Tibial nerve (tissue), 3 donors: ENCODE data around the gene TMEM179B.

Source experiments
- CTCF ChIP-seq, 5 experiments: fragments of 200-600 bp in 3 of 5; fragments of 450-650 bp in 2 of 5; sonication (generic) in 3 of 5; IDR thresholded peaks; one replicate each; pipeline ENCODE4 v1.5.1; 2016 to 2019; ENCODE audit warnings: antibody characterized with exemption in 5 of 5, mild to moderate bottlenecking in 3 of 5, moderate library complexity in 2 of 5
- POLR2A ChIP-seq, 2 donors: fragments of 450-650 bp; IDR thresholded peaks; one replicate each; pipeline ENCODE4 v1.6.1; 2017; ENCODE audit warnings: antibody characterized with exemption in 2 of 2, mild to moderate bottlenecking in 2 of 2, moderate library complexity in 2 of 2

DNA sequence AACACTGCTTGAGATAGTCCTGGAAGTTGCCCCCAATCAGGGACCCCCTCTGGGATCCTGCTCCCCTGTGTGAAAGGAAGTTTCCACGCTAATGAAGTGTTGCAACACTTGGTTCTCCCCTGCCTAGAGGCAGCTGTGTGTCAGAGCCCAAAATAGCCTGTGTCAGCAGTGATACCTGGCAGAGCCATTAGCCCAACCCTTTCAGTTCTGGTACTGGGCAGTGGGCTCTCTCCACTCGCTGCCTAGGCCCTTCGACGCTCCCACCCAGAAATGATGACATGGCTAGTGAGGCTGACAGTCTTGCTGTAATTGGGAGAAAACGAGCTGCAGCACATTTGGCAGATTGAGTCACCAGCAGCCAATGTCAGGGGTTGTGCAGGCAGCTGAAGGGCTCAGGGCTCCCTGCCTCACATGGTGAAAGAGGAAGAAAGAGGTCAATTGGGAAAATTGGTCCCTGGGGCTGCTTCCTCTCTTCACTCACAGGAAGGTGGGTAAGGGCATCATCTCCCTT lies 19.5 kb downstream of the TMEM179B start:
- no peak for TF ChIP-seq CTCF (IDR thresholded peaks at IDR 0.05)
- TF ChIP-seq POLR2A (IDR thresholded peaks at IDR 0.05): no peak
